ENCODE data around the gene BRINP2. TPM values are rescaled to one million over a fixed set of nuclear protein-coding genes. Genes with fewer than 3 reads are reported as not detected.

BRINP2 gene
- total RNA-seq, 1 donor from 2014 or later: not detected

DNA sequence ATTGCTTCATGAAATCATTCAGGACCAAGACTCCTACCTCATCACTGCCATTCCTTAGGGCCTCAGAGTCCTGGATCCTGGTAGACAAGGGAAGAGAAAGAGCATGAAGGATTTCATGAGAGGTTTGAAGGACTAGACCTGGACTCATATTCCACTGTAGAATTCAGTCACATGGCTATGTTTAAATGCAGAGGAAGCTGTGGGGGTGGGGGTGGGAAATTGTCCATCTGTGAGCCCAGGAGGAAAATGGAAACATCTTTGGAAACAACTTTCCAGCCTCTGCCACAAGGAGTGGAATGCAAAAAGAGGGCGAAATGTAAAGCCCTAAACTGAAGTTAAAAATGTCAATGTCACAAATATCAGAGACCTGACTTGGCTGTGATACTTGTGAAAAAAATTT lies 73.0 kb downstream of the BRINP2 start:
- H3K4me3 Mint-ChIP-seq: no peak overlapping the region
- no peaks in the 10 kb centered on the region for H3K9me3 Mint-ChIP-seq
- intact Hi-C loops (cut with micrococcal nuclease): no loop called here
- ATAC-seq (ENCODE audit: low read depth) (no peak), DNase-seq (no peak)
- CTCF ChIA-PET: no interaction called here
- H3K27me3 Mint-ChIP-seq: peaks cover 2% of the 10 kb centered on the region
- H3K27ac Mint-ChIP-seq: no peak overlapping the region
- POLR2A ChIA-PET: no interaction called here
- no peaks in the 10 kb centered on the region for H3K4me1 Mint-ChIP-seq
- TF ChIP-seq, protein P1, sequence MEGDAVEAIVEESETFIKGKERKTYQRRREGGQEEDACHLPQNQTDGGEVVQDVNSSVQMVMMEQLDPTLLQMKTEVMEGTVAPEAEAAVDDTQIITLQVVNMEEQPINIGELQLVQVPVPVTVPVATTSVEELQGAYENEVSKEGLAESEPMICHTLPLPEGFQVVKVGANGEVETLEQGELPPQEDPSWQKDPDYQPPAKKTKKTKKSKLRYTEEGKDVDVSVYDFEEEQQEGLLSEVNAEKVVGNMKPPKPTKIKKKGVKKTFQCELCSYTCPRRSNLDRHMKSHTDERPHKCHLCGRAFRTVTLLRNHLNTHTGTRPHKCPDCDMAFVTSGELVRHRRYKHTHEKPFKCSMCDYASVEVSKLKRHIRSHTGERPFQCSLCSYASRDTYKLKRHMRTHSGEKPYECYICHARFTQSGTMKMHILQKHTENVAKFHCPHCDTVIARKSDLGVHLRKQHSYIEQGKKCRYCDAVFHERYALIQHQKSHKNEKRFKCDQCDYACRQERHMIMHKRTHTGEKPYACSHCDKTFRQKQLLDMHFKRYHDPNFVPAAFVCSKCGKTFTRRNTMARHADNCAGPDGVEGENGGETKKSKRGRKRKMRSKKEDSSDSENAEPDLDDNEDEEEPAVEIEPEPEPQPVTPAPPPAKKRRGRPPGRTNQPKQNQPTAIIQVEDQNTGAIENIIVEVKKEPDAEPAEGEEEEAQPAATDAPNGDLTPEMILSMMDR (IDR thresholded peaks at IDR 0.05): no peak
- H3K36me3 Mint-ChIP-seq (ENCODE audit: low read depth): no peaks in the 10 kb centered on the region

DNA sequence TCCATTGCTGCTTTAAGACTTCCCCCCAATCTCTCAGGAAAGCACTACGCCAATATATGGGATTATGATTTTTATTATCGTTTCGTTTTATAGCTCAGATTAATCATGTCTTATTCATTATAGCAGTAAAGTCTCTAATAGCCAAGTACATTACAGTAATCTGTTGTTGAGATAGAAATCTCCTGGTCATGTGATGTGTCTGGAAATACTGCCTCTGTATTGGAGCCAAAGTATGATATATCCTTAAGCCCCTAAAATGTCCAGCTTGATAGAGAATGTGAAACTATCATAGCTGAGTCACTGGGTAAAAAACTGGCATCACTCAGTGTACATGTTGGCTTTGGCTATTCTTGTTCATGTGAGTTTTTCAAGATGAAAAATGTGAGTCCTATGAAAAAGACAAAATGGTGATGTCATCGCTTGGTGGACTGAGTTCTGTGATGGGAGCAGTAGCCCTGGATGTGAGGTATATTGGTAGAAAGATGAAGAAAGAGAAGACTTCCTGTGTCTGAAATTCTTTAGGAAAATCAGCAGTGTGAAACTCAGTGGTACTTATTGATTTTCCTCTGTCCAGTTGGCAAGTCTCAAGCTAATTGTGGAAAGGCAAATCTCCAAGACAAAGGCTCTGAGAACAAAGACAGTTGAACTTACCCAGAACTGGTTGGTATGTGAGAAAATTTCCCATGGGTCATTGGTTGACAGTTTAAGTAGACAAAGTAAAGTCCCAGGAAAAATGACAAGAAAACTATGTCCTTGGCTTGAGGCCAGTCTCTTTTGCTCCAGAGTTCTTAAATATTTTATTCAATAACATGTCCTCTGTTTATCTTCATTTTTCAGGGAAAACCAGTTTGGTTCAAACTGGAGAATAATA lies 76.2 kb downstream of the BRINP2 start:
- TF ChIP-seq, protein P1 (IDR thresholded peaks at IDR 0.05): no peak
- ChIA-PET POLR2A (no interaction called here), CTCF (no interaction called here)

DNA sequence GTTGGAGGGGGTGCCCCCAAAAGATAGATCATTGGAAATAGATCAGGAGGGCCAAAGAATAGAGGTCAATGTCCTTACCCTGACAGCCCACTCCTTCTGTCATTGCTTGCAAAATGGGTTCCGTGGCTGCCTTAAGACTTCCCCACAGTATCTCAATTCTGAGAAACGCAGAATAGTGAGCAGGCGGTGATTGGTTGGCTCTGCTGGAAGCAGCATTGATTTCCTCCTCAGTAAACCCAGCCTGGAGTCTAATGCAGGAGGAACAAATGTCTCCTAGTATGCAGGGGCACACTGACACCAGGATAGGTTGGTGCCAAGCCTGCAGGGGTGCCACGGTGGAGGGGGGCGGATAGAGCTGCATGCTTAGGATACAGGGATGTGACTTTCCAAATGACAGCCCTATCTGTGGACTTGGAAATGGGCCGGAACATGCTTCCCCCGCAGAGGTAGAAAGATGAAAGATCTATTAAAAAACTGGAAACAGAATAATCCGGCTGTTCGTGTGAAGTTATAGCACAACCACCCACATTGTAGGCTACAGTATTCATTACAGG lies 76.9 kb downstream of the BRINP2 start:
- TF ChIP-seq, protein P1 (IDR thresholded peaks at IDR 0.05): no peak
- ATAC-seq (ENCODE audit: low read depth): no peak

More for the DNA sequence above, 76.2 kb downstream of the BRINP2 start:
- DNase-seq (no peak), ATAC-seq (ENCODE audit: low read depth) (no peak)
- H3K9me3 Mint-ChIP-seq: no peaks in the 10 kb centered on the region
- H3K27me3 Mint-ChIP-seq: peaks cover 2% of the 10 kb centered on the region
- no peak overlapping the region for H3K27ac Mint-ChIP-seq
- intact Hi-C loops (cut with micrococcal nuclease): no loop called here
- H3K4me3 Mint-ChIP-seq: no peak overlapping the region
- no peaks in the 10 kb centered on the region for H3K4me1 Mint-ChIP-seq
- no peaks in the 10 kb centered on the region for H3K36me3 Mint-ChIP-seq (ENCODE audit: low read depth)

DNA sequence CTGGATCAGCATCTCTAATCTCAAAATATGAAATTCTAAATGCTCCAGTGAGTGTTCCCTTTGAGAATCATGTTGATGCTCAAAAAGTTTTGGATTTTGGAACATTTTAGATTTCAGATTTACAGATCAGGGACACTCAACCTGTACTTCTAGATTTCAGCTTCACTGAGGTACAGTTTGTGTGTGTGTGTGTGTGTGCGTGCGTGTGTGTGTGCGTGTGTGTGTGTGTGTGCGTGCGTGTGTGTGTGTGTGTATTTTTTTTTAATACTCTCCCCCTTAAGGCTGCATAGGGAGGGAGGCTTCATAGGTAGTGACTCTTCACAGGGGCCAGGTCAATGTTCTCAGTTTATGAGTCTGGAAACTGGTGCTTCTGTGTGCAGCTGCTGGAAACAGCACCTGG lies 77.5 kb downstream of the BRINP2 start:
- POLR2A ChIA-PET: no interaction called here

More for the DNA sequence above, 76.9 kb downstream of the BRINP2 start:
- Mint-ChIP-seq H3K36me3 (ENCODE audit: low read depth) (no peaks in the 10 kb centered on the region), H3K4me1 (no peaks in the 10 kb centered on the region), H3K27me3 (peaks cover 2% of the 10 kb centered on the region), H3K9me3 (no peaks in the 10 kb centered on the region), H3K27ac (no peak overlapping the region), H3K4me3 (no peak overlapping the region)
- no peak for DNase-seq
- intact Hi-C loops (cut with micrococcal nuclease): no loop called here
- ChIA-PET POLR2A (no interaction called here), CTCF (no interaction called here)

DNA sequence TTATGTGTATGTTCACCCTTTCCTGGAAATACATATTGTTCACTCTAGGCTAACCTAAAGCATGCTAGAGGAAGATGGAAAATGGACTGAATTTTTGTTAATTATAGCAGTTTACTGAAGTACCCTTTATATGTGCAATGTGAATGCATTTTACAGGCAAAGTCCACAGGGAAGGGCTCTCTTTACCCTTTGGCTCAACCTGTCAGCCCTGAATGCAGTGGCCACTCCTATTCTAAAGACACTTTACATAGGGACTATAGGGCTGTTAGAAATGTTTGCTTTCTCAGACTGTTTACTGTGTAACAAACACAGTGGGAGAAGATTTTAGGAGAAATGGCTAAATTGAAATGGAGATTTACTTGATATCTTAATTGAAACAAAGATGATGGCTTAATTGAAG lies 78.5 kb downstream of the BRINP2 start:
- TF ChIP-seq, protein P1 (IDR thresholded peaks at IDR 0.05): no peak
- Mint-ChIP-seq H3K36me3 (ENCODE audit: low read depth) (no peaks in the 10 kb centered on the region), H3K27ac (no peak overlapping the region), H3K4me1 (no peaks in the 10 kb centered on the region), H3K4me3 (no peak overlapping the region), H3K27me3 (peaks cover 3% of the 10 kb centered on the region), H3K9me3 (no peaks in the 10 kb centered on the region)
- CTCF ChIA-PET: no interaction called here
- POLR2A ChIA-PET: no interaction called here
- ATAC-seq (ENCODE audit: low read depth) (no peak), DNase-seq (no peak)
- intact Hi-C loops (cut with micrococcal nuclease): no loop called here

More for the DNA sequence above, 77.5 kb downstream of the BRINP2 start:
- H3K36me3 Mint-ChIP-seq (ENCODE audit: low read depth): no peaks in the 10 kb centered on the region
- no peaks in the 10 kb centered on the region for H3K9me3 Mint-ChIP-seq
- no peak overlapping the region for H3K4me3 Mint-ChIP-seq
- ATAC-seq (ENCODE audit: low read depth) (no peak), DNase-seq (no peak)
- CTCF ChIA-PET: no interaction called here
- H3K4me1 Mint-ChIP-seq: no peaks in the 10 kb centered on the region
- TF ChIP-seq, protein P1 (IDR thresholded peaks at IDR 0.05): no peak
- peaks cover 3% of the 10 kb centered on the region for H3K27me3 Mint-ChIP-seq
- no peak overlapping the region for H3K27ac Mint-ChIP-seq
- intact Hi-C loops (cut with micrococcal nuclease): no loop called here
